HG03064 (cell line): ENCODE results near the gene LRRC38.
"Not testable (repeated sequence)": the region's sequence is repeated elsewhere in the genome, so short reads cannot be mapped to it uniquely, and the experiment has no call there.

Experiments used
- ATAC-seq: cut with Tn5 transposase; IDR thresholded peaks from one replicate; pipeline ENCODE4 v1.9.1; 2021; ENCODE audit warnings: low read depth; ENCODE audit not compliant: unreplicated experiment

LRRC38 gene

GRCh38 chr1:13513895-13514546 is at the start of gene LRRC38:
TSS of gene LRRC38 (minus strand) at chr1:13514003. CDS start at chr1:13513593, 410 bp downstream.
- no peak for ATAC-seq

GRCh38 chr1:13562981-13563380 is 49.2 kb upstream of the LRRC38 start:
- ATAC-seq, result not testable (repeated sequence)

- ATAC-seq, result no peak
Observed at GRCh38 chr1:13560541-13560940, 46.7 kb upstream of the LRRC38 start.

GRCh38 chr1:13556224-13556764 is 42.5 kb upstream of the LRRC38 start:
- no peak for ATAC-seq

GRCh38 chr1:13554798-13555197 is 41.0 kb upstream of the LRRC38 start:
- no peak for ATAC-seq

- no peak for ATAC-seq
Observed at GRCh38 chr1:13550663-13551062, 36.9 kb upstream of the LRRC38 start.

GRCh38 chr1:13549521-13549920 is 35.7 kb upstream of the LRRC38 start:
- no peak for ATAC-seq

GRCh38 chr1:13549021-13549420 is 35.2 kb upstream of the LRRC38 start:
- no peak for ATAC-seq

- ATAC-seq, result no peak
Observed at GRCh38 chr1:13548281-13548680, 34.5 kb upstream of the LRRC38 start.

- ATAC-seq, result no peak
Observed at GRCh38 chr1:13546791-13547190, 33.0 kb upstream of the LRRC38 start.

- ATAC-seq, result no peak
Observed at GRCh38 chr1:13544221-13544556, 30.4 kb upstream of the LRRC38 start.

- no peak for ATAC-seq
Observed at GRCh38 chr1:13543451-13544220, 29.8 kb upstream of the LRRC38 start.

GRCh38 chr1:13541435-13542215 is 27.8 kb upstream of the LRRC38 start:
- no peak for ATAC-seq

- no peak for ATAC-seq
Observed at GRCh38 chr1:13540866-13541265, 27.1 kb upstream of the LRRC38 start.

- ATAC-seq, result no peak
Observed at GRCh38 chr1:13539683-13540082, 25.9 kb upstream of the LRRC38 start.

- ATAC-seq, result no peak
Observed at GRCh38 chr1:13538832-13539231, 25.0 kb upstream of the LRRC38 start.

- ATAC-seq, result no peak
Observed at GRCh38 chr1:13536571-13536970, 22.8 kb upstream of the LRRC38 start.

GRCh38 chr1:13535227-13535626 is 21.4 kb upstream of the LRRC38 start:
- no peak for ATAC-seq

GRCh38 chr1:13528320-13528719 is 14.5 kb upstream of the LRRC38 start:
- ATAC-seq, result no peak

GRCh38 chr1:13523780-13524477 is 10.1 kb upstream of the LRRC38 start:
- ATAC-seq, result no peak

- no peak for ATAC-seq
Observed at GRCh38 chr1:13520985-13521384, 7.2 kb upstream of the LRRC38 start.
